ENCODE results near the gene PDE4A.
A peak's percentile ranks its signal among the peaks of the same experiment; 100 is the strongest.
"Not testable (repeated sequence)": the region's sequence is repeated elsewhere in the genome, so short reads cannot be mapped to it uniquely, and the experiment has no call there.

The PDE4A gene

GRCh38 chr19:10380313-10381102, 39.8 kb upstream of the PDE4A start, which contains the start of gene TYK2:
Gene TYK2, minus strand, starts transcription at chr19:10380572. Its CDS starts 2,166 bp downstream, at chr19:10378406.
- no peaks in the 10 kb centered on the region for H3K9me3 ChIP-seq (ENCODE audit: control extremely low read depth in 1 of 5, control insufficient read depth in 4 of 5, insufficient read depth in 2 of 5, low read depth in 1 of 5, low read length in 4 of 5)
- CTCF ChIA-PET, result interaction anchor here (0.8 to 24.5 kb wide), 6 partner anchors 8 to 118 kb away, joined by 3 to 542 read pairs (median 4); partner anchors contain the start of gene ICAM1
- H3K4me1 ChIP-seq (ENCODE audit: control extremely low read depth in 1 of 4, control insufficient read depth in 4 of 4, insufficient read depth in 4 of 4, low read length in 3 of 4), result peaks cover 3 to 13% (median 12%) of the 10 kb centered on the region in 4 experiments
- H3K27me3 ChIP-seq (replicated peaks in 2 of 5; ENCODE audit: control insufficient read depth in 4 of 5, insufficient read depth in 5 of 5, low read length in 4 of 5), result no peaks in the 10 kb centered on the region
- H3K4me3 ChIP-seq (ENCODE audit: control insufficient read depth in 1 of 7, extremely low read depth in 1 of 7, insufficient read depth in 4 of 7, low read depth in 2 of 7, low read length in 6 of 7), result peak within 1 kb of the TSS; percentile 78 to 97 (median 93)
- H3K27ac ChIP-seq (ENCODE audit: insufficient read depth in 1 of 2, low read depth in 1 of 2, low read length in 2 of 2, poor library complexity in 1 of 2, severe bottlenecking in 2 of 2), result peak within 1 kb of the TSS; percentile 64 to 85
- WGBS (ENCODE audit: insufficient coverage), result 0% methylated on average over 57 of the region's 58 CpGs
- DNase-seq, result peak; percentile 98 to 99 (median 98)
- POLR2A ChIA-PET, result interaction anchor here (0.6 to 1.9 kb wide), 7 partner anchors 9 to 124 kb away, joined by 3 to 9 read pairs (median 3); partner anchors contain the start of genes FDX2, ICAM1 and RAVER1
- H3K36me3 ChIP-seq (ENCODE audit: control insufficient read depth in 4 of 4, insufficient read depth in 4 of 4, low read length in 3 of 4), result peaks cover 0 to 11% (median 8%) of the 10 kb centered on the region in 4 experiments

- DNase-seq; H3K4me3 ChIP-seq (ENCODE audit: control insufficient read depth in 1 of 7, extremely low read depth in 1 of 7, insufficient read depth in 4 of 7, low read depth in 2 of 7, low read length in 6 of 7); H3K9me3 ChIP-seq (ENCODE audit: control extremely low read depth in 1 of 5, control insufficient read depth in 4 of 5, insufficient read depth in 2 of 5, low read depth in 1 of 5, low read length in 4 of 5); POLR2A ChIA-PET; H3K36me3 ChIP-seq (ENCODE audit: control insufficient read depth in 4 of 4, insufficient read depth in 4 of 4, low read length in 3 of 4); H3K27ac ChIP-seq (ENCODE audit: insufficient read depth in 1 of 2, low read depth in 1 of 2, low read length in 2 of 2, poor library complexity in 1 of 2, severe bottlenecking in 2 of 2); H3K27me3 ChIP-seq (replicated peaks in 2 of 5; ENCODE audit: control insufficient read depth in 4 of 5, insufficient read depth in 5 of 5, low read length in 4 of 5): not testable (repeated sequence)
- CTCF ChIA-PET, result interaction anchor here (24.5 kb wide), 1 partner anchor 120 kb away, joined by 542 read pairs; the partner anchor contains the start of gene ICAM1
- H3K4me1 ChIP-seq (ENCODE audit: control extremely low read depth in 1 of 4, control insufficient read depth in 4 of 4, insufficient read depth in 4 of 4, low read length in 3 of 4), result peaks cover 3 to 13% (median 12%) of the 10 kb centered on the region in 4 experiments
- WGBS (ENCODE audit: insufficient coverage), result 100% methylated on average over 1 of the region's 8 CpGs
These were observed 37.2 kb upstream of the PDE4A start for GRCh38 chr19:10383223-10383499.

- Histone ChIP-seq H3K36me3 (ENCODE audit: control insufficient read depth in 4 of 4, insufficient read depth in 4 of 4, low read length in 3 of 4) (no peaks in the 10 kb centered on the region), H3K27me3 (replicated peaks in 2 of 5; ENCODE audit: control insufficient read depth in 4 of 5, insufficient read depth in 5 of 5, low read length in 4 of 5) (no peaks in the 10 kb centered on the region), H3K9me3 (ENCODE audit: control extremely low read depth in 1 of 5, control insufficient read depth in 4 of 5, insufficient read depth in 2 of 5, low read depth in 1 of 5, low read length in 4 of 5) (no peaks in the 10 kb centered on the region), H3K27ac (ENCODE audit: insufficient read depth in 1 of 2, low read depth in 1 of 2, low read length in 2 of 2, poor library complexity in 1 of 2, severe bottlenecking in 2 of 2) (no peak overlapping the region), H3K4me3 (ENCODE audit: control insufficient read depth in 1 of 7, extremely low read depth in 1 of 7, insufficient read depth in 4 of 7, low read depth in 2 of 7, low read length in 6 of 7) (no peak overlapping the region), H3K4me1 (ENCODE audit: control extremely low read depth in 1 of 4, control insufficient read depth in 4 of 4, insufficient read depth in 4 of 4, low read length in 3 of 4) (peaks cover 1 to 16% (median 10%) of the 10 kb centered on the region in 4 experiments)
- 95% methylated on average over 8 of the region's 9 CpGs for WGBS (ENCODE audit: insufficient coverage)
- CTCF ChIA-PET, result interaction anchor here (24.5 kb wide), 1 partner anchor 122 kb away, joined by 542 read pairs; the partner anchor contains the start of gene ICAM1
- DNase-seq, result no peak
- POLR2A ChIA-PET, result no interaction called here
These were observed 35.8 kb upstream of the PDE4A start for GRCh38 chr19:10384580-10384979.

- Histone ChIP-seq H3K27ac (ENCODE audit: insufficient read depth in 1 of 2, low read depth in 1 of 2, low read length in 2 of 2, poor library complexity in 1 of 2, severe bottlenecking in 2 of 2) (no peak overlapping the region), H3K4me1 (ENCODE audit: control extremely low read depth in 1 of 4, control insufficient read depth in 4 of 4, insufficient read depth in 4 of 4, low read length in 3 of 4) (peaks cover 0 to 5% (median 0%) of the 10 kb centered on the region in 4 experiments), H3K36me3 (ENCODE audit: control insufficient read depth in 4 of 4, insufficient read depth in 4 of 4, low read length in 3 of 4) (peaks cover 0 to 32% (median 23%) of the 10 kb centered on the region in 4 experiments), H3K9me3 (ENCODE audit: control extremely low read depth in 1 of 5, control insufficient read depth in 4 of 5, insufficient read depth in 2 of 5, low read depth in 1 of 5, low read length in 4 of 5) (no peaks in the 10 kb centered on the region), H3K4me3 (ENCODE audit: control insufficient read depth in 1 of 7, extremely low read depth in 1 of 7, insufficient read depth in 4 of 7, low read depth in 2 of 7, low read length in 6 of 7) (no peak overlapping the region), H3K27me3 (replicated peaks in 2 of 5; ENCODE audit: control insufficient read depth in 4 of 5, insufficient read depth in 5 of 5, low read length in 4 of 5) (no peaks in the 10 kb centered on the region)
- ChIA-PET CTCF (interaction anchor here (0.6 to 24.5 kb wide), 17 partner anchors 8 to 564 kb away, joined by 3 to 542 read pairs (median 4); partner anchors contain the start of genes CDC37, ICAM1 and TYK2), POLR2A (interaction anchor here (0.6 to 2.2 kb wide), 5 partner anchors 9 to 172 kb away, joined by 4 to 6 read pairs (median 5); partner anchors contain the start of genes ICAM1 and TYK2)
- DNase-seq, result peak; percentile 71 to 83 (median 75)
- WGBS (ENCODE audit: insufficient coverage), result 7% methylated on average over 3 of the region's 3 CpGs
These were observed 31.4 kb upstream of the PDE4A start for GRCh38 chr19:10388957-10389356.

GRCh38 chr19:10389863-10390262, 30.5 kb upstream of the PDE4A start:
- ChIA-PET CTCF (interaction anchor here (0.7 to 24.5 kb wide), 6 partner anchors 9 to 127 kb away, joined by 4 to 542 read pairs (median 22); partner anchors contain the start of genes CDC37, ICAM1 and TYK2), POLR2A (interaction anchor here (1.3 to 2.2 kb wide), 3 partner anchors 9 to 120 kb away, joined by 4 to 6 read pairs (median 6); partner anchors contain the start of genes ICAM1 and TYK2)
- no peak overlapping the region for H3K4me3 ChIP-seq (ENCODE audit: control insufficient read depth in 1 of 7, extremely low read depth in 1 of 7, insufficient read depth in 4 of 7, low read depth in 2 of 7, low read length in 6 of 7)
- H3K27ac ChIP-seq (ENCODE audit: insufficient read depth in 1 of 2, low read depth in 1 of 2, low read length in 2 of 2, poor library complexity in 1 of 2, severe bottlenecking in 2 of 2), result no peak overlapping the region
- H3K27me3 ChIP-seq (replicated peaks in 2 of 5; ENCODE audit: control insufficient read depth in 4 of 5, insufficient read depth in 5 of 5, low read length in 4 of 5), result no peaks in the 10 kb centered on the region
- H3K4me1 ChIP-seq (ENCODE audit: control extremely low read depth in 1 of 4, control insufficient read depth in 4 of 4, insufficient read depth in 4 of 4, low read length in 3 of 4), result peaks cover 0 to 5% (median 0%) of the 10 kb centered on the region in 4 experiments
- 77% methylated on average over 12 of the region's 12 CpGs for WGBS (ENCODE audit: insufficient coverage)
- DNase-seq, result no peak
- no peaks in the 10 kb centered on the region for H3K9me3 ChIP-seq (ENCODE audit: control extremely low read depth in 1 of 5, control insufficient read depth in 4 of 5, insufficient read depth in 2 of 5, low read depth in 1 of 5, low read length in 4 of 5)
- H3K36me3 ChIP-seq (ENCODE audit: control insufficient read depth in 4 of 4, insufficient read depth in 4 of 4, low read length in 3 of 4), result peaks cover 2 to 39% (median 30%) of the 10 kb centered on the region in 4 experiments

GRCh38 chr19:10390652-10391286, 29.6 kb upstream of the PDE4A start:
- Histone ChIP-seq H3K36me3 (ENCODE audit: control insufficient read depth in 4 of 4, insufficient read depth in 4 of 4, low read length in 3 of 4) (peaks cover 2 to 46% (median 37%) of the 10 kb centered on the region in 4 experiments), H3K4me3 (ENCODE audit: control insufficient read depth in 1 of 7, extremely low read depth in 1 of 7, insufficient read depth in 4 of 7, low read depth in 2 of 7, low read length in 6 of 7) (no peak overlapping the region), H3K27ac (ENCODE audit: insufficient read depth in 1 of 2, low read depth in 1 of 2, low read length in 2 of 2, poor library complexity in 1 of 2, severe bottlenecking in 2 of 2) (no peak overlapping the region), H3K9me3 (ENCODE audit: control extremely low read depth in 1 of 5, control insufficient read depth in 4 of 5, insufficient read depth in 2 of 5, low read depth in 1 of 5, low read length in 4 of 5) (no peaks in the 10 kb centered on the region), H3K4me1 (ENCODE audit: control extremely low read depth in 1 of 4, control insufficient read depth in 4 of 4, insufficient read depth in 4 of 4, low read length in 3 of 4) (peaks cover 0 to 5% (median 0%) of the 10 kb centered on the region in 4 experiments), H3K27me3 (replicated peaks in 2 of 5; ENCODE audit: control insufficient read depth in 4 of 5, insufficient read depth in 5 of 5, low read length in 4 of 5) (no peaks in the 10 kb centered on the region)
- 69% methylated on average over 5 of the region's 9 CpGs for WGBS (ENCODE audit: insufficient coverage)
- CTCF ChIA-PET, result interaction anchor here (0.7 to 24.5 kb wide), 7 partner anchors 11 to 461 kb away, joined by 3 to 542 read pairs (median 4); partner anchors contain the start of genes CDC37 and ICAM1
- peak; percentile 80 to 88 (median 83) for DNase-seq
- POLR2A ChIA-PET, result interaction anchor here (0.6 to 1.2 kb wide), 4 partner anchors 121 to 132 kb away, joined by 3 to 11 read pairs (median 6); no protein-coding TSS in a partner anchor
